Smooth muscle cell (in vitro differentiated cells): ENCODE results near the gene SBF2. TPM values are rescaled to one million over a fixed set of nuclear protein-coding genes. Genes with fewer than 3 reads are reported as not detected.

Source experiments
- DNase-seq: peaks from one replicate; lab custom pipeline; 2025; ENCODE audit not compliant: unreplicated experiment; lab: John Stamatoyannopoulos, UW
- H2AFZ ChIP-seq: fragments of 200-600 bp; sonication (generic); 2 replicates; pipeline ENCODE4 v1.6.0; 2016; ENCODE audit warnings: antibody characterized with exemption, low read depth, mild to moderate bottlenecking
- H3F3A ChIP-seq: fragments of 200-600 bp; sonication (generic); 2 replicates; pipeline ENCODE4 v1.6.0; 2017; ENCODE audit warnings: antibody characterized with exemption, low read depth
- H3K27ac ChIP-seq: fragments of 200-600 bp; sonication (generic); 2 replicates; pipeline ENCODE4 v1.5.1; 2016; ENCODE audit warnings: low read depth, mild to moderate bottlenecking
- H3K27me3 ChIP-seq: fragments of 200-600 bp; sonication (generic); 2 replicates; pipeline ENCODE4 v1.6.1; 2016; ENCODE audit warnings: low read depth, mild to moderate bottlenecking
- H3K36me3 ChIP-seq: fragments of 200-600 bp; sonication (generic); 2 replicates; pipeline ENCODE4 v1.5.1; 2016; ENCODE audit warnings: low read depth
- H3K4me1 ChIP-seq: fragments of 200-600 bp; sonication (generic); 2 replicates; pipeline ENCODE4 v1.5.1; 2016; ENCODE audit warnings: low read depth
- H3K4me2 ChIP-seq: fragments of 200-600 bp; sonication (generic); 2 replicates; pipeline ENCODE4 v1.6.0; 2016; ENCODE audit warnings: mild to moderate bottlenecking
- H3K4me3 ChIP-seq: fragments of 200-600 bp; sonication (generic); 2 replicates; pipeline ENCODE4 v1.5.1; 2016; ENCODE audit warnings: mild to moderate bottlenecking
- H3K79me2 ChIP-seq: fragments of 200-600 bp; sonication (generic); 2 replicates; pipeline ENCODE4 v1.6.0; 2016; ENCODE audit warnings: low read depth, mild to moderate bottlenecking
- H3K9ac ChIP-seq: fragments of 200-600 bp; sonication (generic); 2 replicates; pipeline ENCODE4 v1.6.0; 2016; ENCODE audit warnings: low read depth
- H3K9me3 ChIP-seq: fragments of 200-600 bp; sonication (generic); replicated peaks from 2 replicates; pipeline ENCODE4 v1.5.1; 2016; ENCODE audit warnings: low read depth
- H4K20me1 ChIP-seq: fragments of 200-600 bp; sonication (generic); 2 replicates; pipeline ENCODE4 v1.6.0; 2016; ENCODE audit warnings: low read depth
- CTCF ChIP-seq: fragments of 200-600 bp; sonication (generic); IDR thresholded peaks from 2 replicates; pipeline ENCODE4 v1.5.1; 2017; ENCODE audit warnings: borderline replicate concordance, mild to moderate bottlenecking, antibody characterized with exemption; ENCODE audit not compliant: insufficient read depth, poor library complexity, severe bottlenecking
- WGBS: methylation state at CpG from one replicate; pipeline ENCODE4 v1.1.7; 2016; ENCODE audit warnings: low lambda C conversion rate; 5-methylcytosine and 5-hydroxymethylcytosine counted together
- polyA plus RNA-seq: library from polyadenylated mRNA; unstranded; fragments of >200 nt; fragmentation: Nextera tagmentation; extraction: Ambion mirVana; gene quantifications from 2 replicates; pipeline ENCODE4 v1.2.1, GENCODE V29; 2016
- total RNA-seq: library from RNA; depleted of rRNA; stranded (reverse); fragments of >200 nt; gene quantifications from 2 replicates; pipeline ENCODE4 v1.2.3, GENCODE V29; 2014

The SBF2 gene
- total and polyA plus RNA-seq, 2 experiments from 2014 or later: 19.0 to 80.7 TPM

GRCh38 chr11:10118865-10119264, 175.2 kb downstream of the SBF2 start:
- Histone ChIP-seq H4K20me1 (peaks cover 15% of the 10 kb centered on the region), H3K27ac (no peak overlapping the region), H3K4me3 (no peak overlapping the region), H2AFZ (no peak overlapping the region), H3K4me1 (no peaks in the 10 kb centered on the region), H3F3A (no peaks in the 10 kb centered on the region), H3K9ac (no peak overlapping the region), H3K4me2 (no peak overlapping the region), H3K27me3 (no peaks in the 10 kb centered on the region), H3K9me3 (no peaks in the 10 kb centered on the region), H3K79me2 (no peaks in the 10 kb centered on the region), H3K36me3 (no peaks in the 10 kb centered on the region)
- DNase-seq: no peak
- WGBS: 100% methylated on average over 1 of the region's 1 CpG
- no peak for TF ChIP-seq CTCF

- Histone ChIP-seq H3K27ac (no peak overlapping the region), H2AFZ (no peak overlapping the region), H3K27me3 (no peaks in the 10 kb centered on the region), H3K9ac (no peak overlapping the region), H3K4me1 (no peaks in the 10 kb centered on the region), H3K79me2 (no peaks in the 10 kb centered on the region), H3K9me3 (no peaks in the 10 kb centered on the region), H4K20me1 (peaks cover 11% of the 10 kb centered on the region), H3K36me3 (no peaks in the 10 kb centered on the region), H3K4me3 (no peak overlapping the region), H3F3A (no peaks in the 10 kb centered on the region), H3K4me2 (no peak overlapping the region)
- WGBS: 92% methylated on average over 3 of the region's 3 CpGs
- DNase-seq: no peak
- TF ChIP-seq CTCF: no peak
Measured at GRCh38 chr11:10117709-10118351, 176.2 kb downstream of the SBF2 start.

- no peaks in the 10 kb centered on the region for H3K79me2 ChIP-seq
- 81% methylated on average over 1 of the region's 1 CpG for WGBS
- no peak overlapping the region for H2AFZ ChIP-seq
- no peak for DNase-seq
- H3K9me3 ChIP-seq: no peaks in the 10 kb centered on the region
- H3K4me1 ChIP-seq: no peaks in the 10 kb centered on the region
- no peak for TF ChIP-seq CTCF
- H3K27me3 ChIP-seq: no peaks in the 10 kb centered on the region
- no peak overlapping the region for H3K4me3 ChIP-seq
- no peak overlapping the region for H3K27ac ChIP-seq
- H3K36me3 ChIP-seq: no peaks in the 10 kb centered on the region
- H4K20me1 ChIP-seq: peaks cover 4% of the 10 kb centered on the region
- no peak overlapping the region for H3K4me2 ChIP-seq
- H3K9ac ChIP-seq: no peak overlapping the region
- H3F3A ChIP-seq: no peaks in the 10 kb centered on the region
Measured at GRCh38 chr11:10116588-10116987, 177.4 kb downstream of the SBF2 start.
